GM23338 (cell line): ENCODE measurements around the gene RABGAP1L. TPM values are rescaled to one million over a fixed set of nuclear protein-coding genes. Genes with fewer than 3 reads are reported as not detected.

Experiments used
- ATAC-seq: fragments of 200-7000 bp; cut with Tn5 transposase; 3 replicates; pipeline ENCODE4 v1.9.1; 2020
- DNase-seq: peaks from one replicate; pipeline ENCODE4 v3.0.0-alpha.2; 2015; ENCODE audit warnings: low spot score
- H2AFZ ChIP-seq: fragments of 200-600 bp; sonication (generic); 2 replicates; pipeline ENCODE4 v1.8.0; 2016; ENCODE audit warnings: antibody characterized with exemption, mild to moderate bottlenecking, moderate library complexity
- H3F3A ChIP-seq: fragments of 200-600 bp; sonication (generic); replicated peaks from 2 replicates; pipeline ENCODE4 v1.8.0; 2017; ENCODE audit warnings: antibody characterized with exemption, mixed run types, low read depth
- H3K27ac ChIP-seq: fragments of 200-600 bp; sonication (generic); 2 replicates; pipeline ENCODE4 v1.6.1; 2016; ENCODE audit warnings: low read depth
- H3K27me3 ChIP-seq: fragments of 200-600 bp; sonication (generic); 2 replicates; pipeline ENCODE4 v1.8.0; 2016; ENCODE audit warnings: mild to moderate bottlenecking, mixed run types, moderate library complexity; ENCODE audit not compliant: insufficient read depth
- H3K36me3 ChIP-seq: fragments of 200-600 bp; sonication (generic); 2 replicates; pipeline ENCODE4 v1.8.0; 2016; ENCODE audit warnings: mild to moderate bottlenecking; ENCODE audit not compliant: insufficient read depth
- H3K4me1 ChIP-seq: fragments of 200-600 bp; sonication (generic); 2 replicates; pipeline ENCODE4 v1.8.0; 2016; ENCODE audit warnings: mild to moderate bottlenecking, moderate library complexity; ENCODE audit not compliant: insufficient read depth
- H3K4me2 ChIP-seq: fragments of 200-600 bp; sonication (generic); 2 replicates; pipeline ENCODE4 v1.7.1; 2017; ENCODE audit warnings: mixed run types
- H3K4me3 ChIP-seq: fragments of 200-600 bp; sonication (generic); 2 replicates; pipeline ENCODE4 v1.6.1; 2016; ENCODE audit warnings: mixed run types
- H3K79me2 ChIP-seq: fragments of 200-600 bp; sonication (generic); replicated peaks from 2 replicates; pipeline ENCODE4 v1.8.0; 2017; ENCODE audit warnings: mild to moderate bottlenecking; ENCODE audit not compliant: insufficient read depth
- H3K9me2 ChIP-seq: fragments of 200-600 bp; sonication (generic); 2 replicates; pipeline ENCODE4 v1.8.0; 2017; ENCODE audit not compliant: insufficient read depth
- H4K20me1 ChIP-seq: fragments of 200-600 bp; sonication (generic); replicated peaks from 2 replicates; pipeline ENCODE4 v1.8.0; 2017; ENCODE audit warnings: mild to moderate bottlenecking; ENCODE audit not compliant: insufficient read depth
- H3K27ac Mint-ChIP-seq: 2 replicates; pipeline ENCODE4 v1.8.0; 2020; ENCODE audit warnings: inconsistent platforms, mild to moderate bottlenecking, moderate library complexity, mixed read lengths
- H3K27me3 Mint-ChIP-seq: 3 replicates; pipeline ENCODE4 v1.8.0; 2022; ENCODE audit warnings: low read depth, mild to moderate bottlenecking, moderate library complexity, mixed read lengths, inconsistent platforms; ENCODE audit not compliant: insufficient read depth, poor library complexity
- H3K36me3 Mint-ChIP-seq: 3 replicates; pipeline ENCODE4 v1.8.0; 2021; ENCODE audit warnings: low read depth, mild to moderate bottlenecking, inconsistent platforms, moderate library complexity, mixed read lengths
- H3K4me1 Mint-ChIP-seq: 3 replicates; pipeline ENCODE4 v1.8.0; 2020; ENCODE audit warnings: mild to moderate bottlenecking, inconsistent platforms, mixed read lengths
- H3K4me3 Mint-ChIP-seq: 3 replicates; pipeline ENCODE4 v1.8.0; 2021; ENCODE audit warnings: moderate library complexity, mild to moderate bottlenecking, inconsistent platforms, mixed read lengths
- H3K9me3 Mint-ChIP-seq: 3 replicates; pipeline ENCODE4 v1.8.0; 2020; ENCODE audit warnings: moderate library complexity, mild to moderate bottlenecking, inconsistent platforms, mixed read lengths
- CREB1 ChIP-seq: fragments of 250-450 bp; sonication (Bioruptor Pico); IDR thresholded peaks from 2 replicates; pipeline ENCODE4 v1.5.0; 2020; ENCODE audit warnings: low read depth, mild to moderate bottlenecking, moderate library complexity
- EZH2 ChIP-seq: fragments of 200-600 bp; sonication (generic); IDR thresholded peaks from one replicate; pipeline ENCODE4 v1.8.0; 2017; ENCODE audit warnings: antibody characterized with exemption, mild to moderate bottlenecking, low read depth; ENCODE audit not compliant: unreplicated experiment
- JUNB ChIP-seq: IDR thresholded peaks from one replicate; pipeline ENCODE4 v1.6.1; 2016; ENCODE audit warnings: antibody characterized with exemption; ENCODE audit not compliant: unreplicated experiment
- NANOG ChIP-seq: IDR thresholded peaks from 2 replicates; pipeline ENCODE4 v1.6.1; 2016; ENCODE audit warnings: antibody characterized with exemption, borderline replicate concordance
- POLR2AphosphoS5 ChIP-seq: IDR thresholded peaks from 2 replicates; pipeline ENCODE4 v1.6.1; 2016; ENCODE audit warnings: antibody characterized with exemption, low read depth
- STAT1 ChIP-seq: IDR thresholded peaks from one replicate; pipeline ENCODE4 v1.6.1; 2016; ENCODE audit warnings: antibody characterized with exemption; ENCODE audit not compliant: unreplicated experiment
- ZNF331 ChIP-seq: fragments of 250-450 bp; sonication (Bioruptor Pico); IDR thresholded peaks from 2 replicates; pipeline ENCODE4 v1.5.0; 2020; ENCODE audit warnings: low read depth, mild to moderate bottlenecking, moderate library complexity
- polyA plus RNA-seq: library from polyadenylated mRNA; unstranded; fragments of >200 nt; fragmentation: Nextera tagmentation; extraction: Ambion mirVana; gene quantifications from 2 replicates; pipeline ENCODE4 v1.2.1, GENCODE V29; 2016
- total RNA-seq: library from RNA; depleted of rRNA; stranded (reverse); fragments of >200 nt; shearing (Covaris generic); gene quantifications from 2 replicates; pipeline ENCODE4 v1.2.3, GENCODE V29; 2014
- TF ChIP-seq, protein P1 (sequence below): IDR thresholded peaks from 2 replicates; pipeline ENCODE4 v1.6.1; 2016; ENCODE audit warnings: antibody characterized with exemption
- TF ChIP-seq, protein P2 (sequence below): fragments of 250-450 bp; sonication (Bioruptor Pico); IDR thresholded peaks from 2 replicates; pipeline ENCODE4 v1.5.0; 2020; ENCODE audit warnings: mild to moderate bottlenecking, moderate library complexity
- TF ChIP-seq, protein P3 (sequence below), 2 experiments: fragments of 200-600 bp in 1 of 2; sonication (generic) in 1 of 2; conservative IDR thresholded peaks; 2 replicates each; pipeline versions ENCODE4 v1.5.1 to v1.6.1; 2016 to 2017; ENCODE audit warnings: antibody characterized with exemption in 2 of 2, low read depth in 2 of 2, mild to moderate bottlenecking in 2 of 2, moderate library complexity in 1 of 2

Gene RABGAP1L
- total and polyA plus RNA-seq, 2 experiments from 2014 or later = 83.2 to 136 TPM

DNA sequence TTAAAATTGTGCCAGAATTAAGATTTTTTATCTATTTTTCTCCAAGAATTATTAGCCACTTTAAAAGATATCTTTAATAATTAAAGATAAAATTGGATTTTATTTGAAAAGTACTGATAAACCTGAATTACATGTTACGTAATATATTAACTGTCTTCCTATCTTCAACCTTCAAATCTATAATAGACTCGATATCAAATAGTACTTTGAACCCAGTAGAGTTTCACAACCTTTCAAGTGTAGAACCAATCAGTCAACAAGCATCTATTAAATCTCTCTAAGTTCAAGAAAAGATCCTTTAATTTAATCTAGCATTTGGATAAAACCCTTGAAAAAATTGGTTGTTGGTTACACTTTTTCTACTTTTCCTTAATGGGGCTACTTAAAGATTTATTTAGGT lies 559.9 kb downstream of the RABGAP1L start (continued):
- no peak for TF ChIP-seq CREB1
- TF ChIP-seq ZNF331 (CRISPR knock-in tag) = no peak
- TF ChIP-seq, protein P1, sequence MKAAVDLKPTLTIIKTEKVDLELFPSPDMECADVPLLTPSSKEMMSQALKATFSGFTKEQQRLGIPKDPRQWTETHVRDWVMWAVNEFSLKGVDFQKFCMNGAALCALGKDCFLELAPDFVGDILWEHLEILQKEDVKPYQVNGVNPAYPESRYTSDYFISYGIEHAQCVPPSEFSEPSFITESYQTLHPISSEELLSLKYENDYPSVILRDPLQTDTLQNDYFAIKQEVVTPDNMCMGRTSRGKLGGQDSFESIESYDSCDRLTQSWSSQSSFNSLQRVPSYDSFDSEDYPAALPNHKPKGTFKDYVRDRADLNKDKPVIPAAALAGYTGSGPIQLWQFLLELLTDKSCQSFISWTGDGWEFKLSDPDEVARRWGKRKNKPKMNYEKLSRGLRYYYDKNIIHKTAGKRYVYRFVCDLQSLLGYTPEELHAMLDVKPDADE = no peak
- TF ChIP-seq POLR2AphosphoS5 = no peak
- TF ChIP-seq NANOG = no peak
- TF ChIP-seq EZH2 = no peak

DNA sequence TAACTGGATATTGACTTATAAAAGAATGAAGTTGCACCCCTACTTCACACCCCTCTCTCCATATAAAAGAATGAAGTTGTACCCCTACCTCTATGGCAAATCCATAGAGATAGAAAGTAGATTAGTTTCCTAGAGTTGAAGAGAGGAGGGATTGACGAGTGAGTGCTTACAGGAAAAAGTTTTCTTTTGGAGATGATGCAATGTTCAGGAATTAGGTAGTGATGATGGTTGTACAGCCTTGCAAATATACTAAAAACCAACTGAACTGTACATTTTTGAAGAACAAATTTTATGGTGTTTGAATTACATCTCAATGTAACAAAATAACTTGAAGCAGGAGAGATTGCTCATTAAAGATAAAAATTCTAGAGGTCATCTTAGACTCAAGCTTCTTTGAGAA lies 561.3 kb downstream of the RABGAP1L start:
- H4K20me1 ChIP-seq = no peaks in the 10 kb centered on the region
- H3K4me1 ChIP-seq = no peaks in the 10 kb centered on the region
- no peak overlapping the region for H2AFZ ChIP-seq
- H3K9me2 ChIP-seq = no peaks in the 10 kb centered on the region
- no peaks in the 10 kb centered on the region for H3K36me3 ChIP-seq
- Mint-ChIP-seq H3K36me3 (no peaks in the 10 kb centered on the region), H3K4me1 (peaks cover 3% of the 10 kb centered on the region), H3K27me3 (no peaks in the 10 kb centered on the region), H3K4me3 (no peak overlapping the region), H3K9me3 (no peaks in the 10 kb centered on the region; the same call in 2 of the 3 replicates), H3K27ac (no peak overlapping the region)
- no peaks in the 10 kb centered on the region for H3K79me2 ChIP-seq
- ATAC-seq (no peak), DNase-seq (no peak)
- H3F3A ChIP-seq = no peaks in the 10 kb centered on the region
- H3K27ac ChIP-seq = no peak overlapping the region
- no peak overlapping the region for H3K4me2 ChIP-seq
- TF ChIP-seq EZH2 = no peak
- TF ChIP-seq, protein P1 = no peak
- no peak for TF ChIP-seq NANOG
- no peak for TF ChIP-seq POLR2AphosphoS5
- TF ChIP-seq, protein P2, sequence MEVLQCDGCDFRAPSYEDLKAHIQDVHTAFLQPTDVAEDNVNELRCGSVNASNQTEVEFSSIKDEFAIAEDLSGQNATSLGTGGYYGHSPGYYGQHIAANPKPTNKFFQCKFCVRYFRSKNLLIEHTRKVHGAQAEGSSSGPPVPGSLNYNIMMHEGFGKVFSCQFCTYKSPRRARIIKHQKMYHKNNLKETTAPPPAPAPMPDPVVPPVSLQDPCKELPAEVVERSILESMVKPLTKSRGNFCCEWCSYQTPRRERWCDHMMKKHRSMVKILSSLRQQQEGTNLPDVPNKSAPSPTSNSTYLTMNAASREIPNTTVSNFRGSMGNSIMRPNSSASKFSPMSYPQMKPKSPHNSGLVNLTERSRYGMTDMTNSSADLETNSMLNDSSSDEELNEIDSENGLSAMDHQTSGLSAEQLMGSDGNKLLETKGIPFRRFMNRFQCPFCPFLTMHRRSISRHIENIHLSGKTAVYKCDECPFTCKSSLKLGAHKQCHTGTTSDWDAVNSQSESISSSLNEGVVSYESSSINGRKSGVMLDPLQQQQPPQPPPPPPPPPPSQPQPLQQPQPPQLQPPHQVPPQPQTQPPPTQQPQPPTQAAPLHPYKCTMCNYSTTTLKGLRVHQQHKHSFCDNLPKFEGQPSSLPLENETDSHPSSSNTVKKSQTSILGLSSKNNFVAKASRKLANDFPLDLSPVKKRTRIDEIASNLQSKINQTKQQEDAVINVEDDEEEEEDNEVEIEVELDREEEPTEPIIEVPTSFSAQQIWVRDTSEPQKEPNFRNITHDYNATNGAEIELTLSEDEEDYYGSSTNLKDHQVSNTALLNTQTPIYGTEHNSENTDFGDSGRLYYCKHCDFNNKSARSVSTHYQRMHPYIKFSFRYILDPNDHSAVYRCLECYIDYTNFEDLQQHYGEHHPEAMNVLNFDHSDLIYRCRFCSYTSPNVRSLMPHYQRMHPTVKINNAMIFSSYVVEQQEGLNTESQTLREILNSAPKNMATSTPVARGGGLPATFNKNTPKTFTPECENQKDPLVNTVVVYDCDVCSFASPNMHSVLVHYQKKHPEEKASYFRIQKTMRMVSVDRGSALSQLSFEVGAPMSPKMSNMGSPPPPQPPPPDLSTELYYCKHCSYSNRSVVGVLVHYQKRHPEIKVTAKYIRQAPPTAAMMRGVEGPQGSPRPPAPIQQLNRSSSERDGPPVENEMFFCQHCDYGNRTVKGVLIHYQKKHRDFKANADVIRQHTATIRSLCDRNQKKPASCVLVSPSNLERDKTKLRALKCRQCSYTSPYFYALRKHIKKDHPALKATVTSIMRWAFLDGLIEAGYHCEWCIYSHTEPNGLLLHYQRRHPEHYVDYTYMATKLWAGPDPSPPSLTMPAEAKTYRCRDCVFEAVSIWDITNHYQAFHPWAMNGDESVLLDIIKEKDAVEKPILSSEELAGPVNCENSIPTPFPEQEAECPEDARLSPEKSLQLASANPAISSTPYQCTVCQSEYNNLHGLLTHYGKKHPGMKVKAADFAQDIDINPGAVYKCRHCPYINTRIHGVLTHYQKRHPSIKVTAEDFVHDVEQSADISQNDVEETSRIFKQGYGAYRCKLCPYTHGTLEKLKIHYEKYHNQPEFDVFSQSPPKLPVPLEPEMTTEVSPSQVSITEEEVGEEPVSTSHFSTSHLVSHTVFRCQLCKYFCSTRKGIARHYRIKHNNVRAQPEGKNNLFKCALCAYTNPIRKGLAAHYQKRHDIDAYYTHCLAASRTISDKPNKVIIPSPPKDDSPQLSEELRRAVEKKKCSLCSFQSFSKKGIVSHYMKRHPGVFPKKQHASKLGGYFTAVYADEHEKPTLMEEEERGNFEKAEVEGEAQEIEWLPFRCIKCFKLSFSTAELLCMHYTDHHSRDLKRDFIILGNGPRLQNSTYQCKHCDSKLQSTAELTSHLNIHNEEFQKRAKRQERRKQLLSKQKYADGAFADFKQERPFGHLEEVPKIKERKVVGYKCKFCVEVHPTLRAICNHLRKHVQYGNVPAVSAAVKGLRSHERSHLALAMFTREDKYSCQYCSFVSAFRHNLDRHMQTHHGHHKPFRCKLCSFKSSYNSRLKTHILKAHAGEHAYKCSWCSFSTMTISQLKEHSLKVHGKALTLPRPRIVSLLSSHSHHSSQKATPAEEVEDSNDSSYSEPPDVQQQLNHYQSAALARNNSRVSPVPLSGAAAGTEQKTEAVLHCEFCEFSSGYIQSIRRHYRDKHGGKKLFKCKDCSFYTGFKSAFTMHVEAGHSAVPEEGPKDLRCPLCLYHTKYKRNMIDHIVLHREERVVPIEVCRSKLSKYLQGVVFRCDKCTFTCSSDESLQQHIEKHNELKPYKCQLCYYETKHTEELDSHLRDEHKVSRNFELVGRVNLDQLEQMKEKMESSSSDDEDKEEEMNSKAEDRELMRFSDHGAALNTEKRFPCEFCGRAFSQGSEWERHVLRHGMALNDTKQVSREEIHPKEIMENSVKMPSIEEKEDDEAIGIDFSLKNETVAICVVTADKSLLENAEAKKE (CRISPR knock-in tag) = no peak
- TF ChIP-seq STAT1 = no peak
- no peak for TF ChIP-seq JUNB
- TF ChIP-seq, protein P3, sequence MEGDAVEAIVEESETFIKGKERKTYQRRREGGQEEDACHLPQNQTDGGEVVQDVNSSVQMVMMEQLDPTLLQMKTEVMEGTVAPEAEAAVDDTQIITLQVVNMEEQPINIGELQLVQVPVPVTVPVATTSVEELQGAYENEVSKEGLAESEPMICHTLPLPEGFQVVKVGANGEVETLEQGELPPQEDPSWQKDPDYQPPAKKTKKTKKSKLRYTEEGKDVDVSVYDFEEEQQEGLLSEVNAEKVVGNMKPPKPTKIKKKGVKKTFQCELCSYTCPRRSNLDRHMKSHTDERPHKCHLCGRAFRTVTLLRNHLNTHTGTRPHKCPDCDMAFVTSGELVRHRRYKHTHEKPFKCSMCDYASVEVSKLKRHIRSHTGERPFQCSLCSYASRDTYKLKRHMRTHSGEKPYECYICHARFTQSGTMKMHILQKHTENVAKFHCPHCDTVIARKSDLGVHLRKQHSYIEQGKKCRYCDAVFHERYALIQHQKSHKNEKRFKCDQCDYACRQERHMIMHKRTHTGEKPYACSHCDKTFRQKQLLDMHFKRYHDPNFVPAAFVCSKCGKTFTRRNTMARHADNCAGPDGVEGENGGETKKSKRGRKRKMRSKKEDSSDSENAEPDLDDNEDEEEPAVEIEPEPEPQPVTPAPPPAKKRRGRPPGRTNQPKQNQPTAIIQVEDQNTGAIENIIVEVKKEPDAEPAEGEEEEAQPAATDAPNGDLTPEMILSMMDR (conservative IDR thresholded peaks at IDR 0.05; ENCODE audit: low read depth in 2 of 2) = no peak
- TF ChIP-seq CREB1 = no peak
- no peaks in the 10 kb centered on the region for H3K27me3 ChIP-seq
- H3K4me3 ChIP-seq = no peak overlapping the region
